NB4 (cell line): ENCODE measurements around the gene CISD1.

Experiments used
- DNase-seq: peaks from one replicate; pipeline ENCODE4 v3.0.0; 2010; ENCODE audit warnings: low read depth
- H3K4me3 ChIP-seq: one replicate; pipeline ENCODE4 v1.5.1; 2011; ENCODE audit warnings: mild to moderate bottlenecking, low read depth, low read length, moderate library complexity
- MYC ChIP-seq: IDR thresholded peaks from 2 replicates; pipeline ENCODE4 v1.6.1; 2011; ENCODE audit warnings: low read depth, low read length
- POLR2A ChIP-seq: IDR thresholded peaks from 2 replicates; pipeline ENCODE4 v1.6.1; 2011; ENCODE audit warnings: mild to moderate bottlenecking; ENCODE audit not compliant: insufficient read length; ENCODE audit errors: extremely low read depth
- TF ChIP-seq, protein P1 (sequence below): IDR thresholded peaks from one replicate; pipeline ENCODE4 v1.5.1; 2012; ENCODE audit warnings: low read depth, low read length
- TF ChIP-seq, protein P2 (sequence below): IDR thresholded peaks from 2 replicates; pipeline ENCODE4 v1.6.1; 2011; ENCODE audit warnings: low read depth, low read length

CISD1 gene

DNA sequence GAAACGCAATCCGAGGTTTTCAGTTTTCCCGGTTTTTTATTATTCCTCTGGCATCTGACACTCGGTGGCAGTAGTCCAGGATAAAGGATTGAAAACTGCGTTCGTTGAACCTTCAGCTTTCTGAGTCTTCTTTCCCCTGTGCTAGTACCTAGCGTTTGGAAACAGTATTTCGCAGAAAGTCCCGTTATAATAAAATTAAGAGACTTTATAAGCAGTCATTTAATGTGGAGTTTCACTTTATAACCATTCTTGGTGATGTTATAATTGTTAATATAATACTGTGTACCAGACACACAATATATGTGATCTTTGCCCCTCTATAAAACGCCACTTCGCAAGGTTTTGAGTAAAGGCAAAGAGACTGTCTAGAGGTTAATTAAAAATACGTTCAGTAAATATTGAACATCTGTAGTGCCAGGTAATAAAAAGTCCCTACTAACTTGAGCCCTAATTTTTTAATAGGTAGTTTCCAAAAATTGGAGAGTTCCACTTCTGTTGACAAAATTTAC is 874 bp downstream of the CISD1 start:
- peak overlapping the region; percentile 93 for H3K4me3 ChIP-seq
- DNase-seq, result no peak
- TF ChIP-seq MYC, result no peak
- TF ChIP-seq, protein P1, sequence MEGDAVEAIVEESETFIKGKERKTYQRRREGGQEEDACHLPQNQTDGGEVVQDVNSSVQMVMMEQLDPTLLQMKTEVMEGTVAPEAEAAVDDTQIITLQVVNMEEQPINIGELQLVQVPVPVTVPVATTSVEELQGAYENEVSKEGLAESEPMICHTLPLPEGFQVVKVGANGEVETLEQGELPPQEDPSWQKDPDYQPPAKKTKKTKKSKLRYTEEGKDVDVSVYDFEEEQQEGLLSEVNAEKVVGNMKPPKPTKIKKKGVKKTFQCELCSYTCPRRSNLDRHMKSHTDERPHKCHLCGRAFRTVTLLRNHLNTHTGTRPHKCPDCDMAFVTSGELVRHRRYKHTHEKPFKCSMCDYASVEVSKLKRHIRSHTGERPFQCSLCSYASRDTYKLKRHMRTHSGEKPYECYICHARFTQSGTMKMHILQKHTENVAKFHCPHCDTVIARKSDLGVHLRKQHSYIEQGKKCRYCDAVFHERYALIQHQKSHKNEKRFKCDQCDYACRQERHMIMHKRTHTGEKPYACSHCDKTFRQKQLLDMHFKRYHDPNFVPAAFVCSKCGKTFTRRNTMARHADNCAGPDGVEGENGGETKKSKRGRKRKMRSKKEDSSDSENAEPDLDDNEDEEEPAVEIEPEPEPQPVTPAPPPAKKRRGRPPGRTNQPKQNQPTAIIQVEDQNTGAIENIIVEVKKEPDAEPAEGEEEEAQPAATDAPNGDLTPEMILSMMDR, result no peak
- no peak for TF ChIP-seq POLR2A
- TF ChIP-seq, protein P2, sequence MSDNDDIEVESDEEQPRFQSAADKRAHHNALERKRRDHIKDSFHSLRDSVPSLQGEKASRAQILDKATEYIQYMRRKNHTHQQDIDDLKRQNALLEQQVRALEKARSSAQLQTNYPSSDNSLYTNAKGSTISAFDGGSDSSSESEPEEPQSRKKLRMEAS, result no peak

DNA sequence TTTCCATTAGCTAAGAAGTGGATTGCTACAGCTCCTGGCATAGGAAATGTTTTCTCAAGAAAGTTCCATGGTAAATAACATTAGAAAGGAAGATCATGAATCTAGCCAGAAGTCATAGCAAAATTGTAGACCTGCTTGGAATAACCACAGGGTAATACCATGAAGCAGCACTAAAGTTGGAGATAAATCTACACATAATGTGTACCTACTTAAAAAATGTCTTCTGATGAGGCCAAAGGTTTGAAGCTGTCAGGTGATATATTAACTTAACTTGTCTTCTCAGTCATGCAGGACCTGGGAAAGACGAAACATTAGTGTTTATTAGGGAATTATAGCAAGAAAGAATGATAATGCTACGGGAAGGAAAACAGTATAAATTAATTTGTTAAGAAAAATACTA is 6.3 kb downstream of the CISD1 start:
- TF ChIP-seq, protein P1, result no peak
- no peak for TF ChIP-seq MYC
- no peak for TF ChIP-seq POLR2A
- TF ChIP-seq, protein P2, result no peak
- DNase-seq, result no peak
- no peak overlapping the region for H3K4me3 ChIP-seq

DNA sequence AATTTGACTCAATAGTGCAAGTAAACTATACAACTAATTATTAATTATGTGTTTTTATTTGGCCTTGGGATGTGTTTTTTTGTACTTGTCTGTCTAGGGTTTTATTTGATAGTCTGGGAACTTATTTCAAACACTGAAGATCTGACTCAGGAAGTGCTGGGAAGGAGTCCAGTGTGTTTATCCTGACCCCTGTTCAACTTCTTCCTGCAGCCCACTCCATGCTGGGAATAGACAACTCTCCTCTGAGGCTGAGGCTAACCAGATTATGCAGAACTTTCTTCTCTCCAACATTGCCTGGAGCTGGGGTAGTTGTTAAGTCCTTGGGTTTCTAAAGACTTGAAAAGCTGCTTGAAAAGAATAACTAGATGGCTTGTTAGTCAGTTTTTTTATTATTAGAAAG is 6.9 kb downstream of the CISD1 start:
- H3K4me3 ChIP-seq, result no peak overlapping the region
- no peak for DNase-seq
- no peak for TF ChIP-seq POLR2A

DNA sequence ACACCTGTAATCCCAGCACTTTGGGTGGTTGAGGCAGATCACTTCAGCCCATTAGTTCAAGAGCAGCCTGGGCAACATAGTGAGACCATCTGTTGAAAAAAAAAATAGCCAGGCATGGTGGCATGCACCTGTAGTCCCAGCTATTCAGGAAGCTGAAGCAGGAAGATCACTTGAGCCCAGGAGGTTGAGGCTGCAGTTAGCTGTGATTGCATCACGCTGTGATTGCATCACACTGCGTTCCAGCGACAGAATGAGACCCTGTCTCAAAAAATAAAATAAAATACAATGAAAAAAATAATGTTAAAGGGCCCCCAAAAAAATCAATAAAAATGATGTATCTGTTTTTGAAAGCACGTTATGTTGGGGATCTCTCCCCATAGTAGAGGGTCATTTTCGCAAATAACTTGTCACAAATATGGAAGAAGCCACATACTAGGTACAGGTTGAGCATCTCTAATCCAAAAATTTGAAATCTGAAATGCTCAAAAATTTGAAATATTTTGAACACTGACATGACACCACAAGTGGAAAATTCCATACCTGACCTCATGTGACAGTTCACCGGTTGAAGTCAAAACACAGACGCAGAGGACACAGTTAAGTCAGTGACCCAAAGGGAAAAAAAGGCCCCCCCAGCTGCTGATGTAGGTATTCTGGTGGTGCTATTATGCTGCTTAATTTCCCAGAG is 9.5 kb downstream of the CISD1 start:
- DNase-seq, result peak; percentile 72
- TF ChIP-seq, protein P1, result no peak
- TF ChIP-seq MYC, result no peak
- no peak for TF ChIP-seq POLR2A
- TF ChIP-seq, protein P2, result 0 out of 2 replicates have a peak, but pooled peaks have one; percentile 40
- H3K4me3 ChIP-seq, result no peak overlapping the region

DNA sequence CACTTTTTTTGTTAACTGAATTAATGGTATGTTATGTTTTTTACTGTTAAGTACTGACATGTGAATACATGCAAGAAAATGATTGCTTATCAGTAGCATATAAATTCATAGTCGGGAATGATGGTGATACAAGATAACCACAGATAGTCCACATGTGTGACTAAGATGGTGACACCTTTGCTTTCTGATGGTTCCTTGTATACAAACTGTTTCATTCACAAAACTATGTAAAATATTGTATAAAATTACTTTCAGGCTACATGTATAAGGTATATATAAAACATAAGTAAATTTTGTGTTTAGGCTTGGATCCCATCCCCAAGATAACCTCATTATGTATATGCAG is 10.0 kb downstream of the CISD1 start:
- H3K4me3 ChIP-seq, result no peak overlapping the region
- TF ChIP-seq, protein P2, result no peak
- TF ChIP-seq MYC (no peak), POLR2A (no peak)
- TF ChIP-seq, protein P1, result no peak
- DNase-seq, result no peak

DNA sequence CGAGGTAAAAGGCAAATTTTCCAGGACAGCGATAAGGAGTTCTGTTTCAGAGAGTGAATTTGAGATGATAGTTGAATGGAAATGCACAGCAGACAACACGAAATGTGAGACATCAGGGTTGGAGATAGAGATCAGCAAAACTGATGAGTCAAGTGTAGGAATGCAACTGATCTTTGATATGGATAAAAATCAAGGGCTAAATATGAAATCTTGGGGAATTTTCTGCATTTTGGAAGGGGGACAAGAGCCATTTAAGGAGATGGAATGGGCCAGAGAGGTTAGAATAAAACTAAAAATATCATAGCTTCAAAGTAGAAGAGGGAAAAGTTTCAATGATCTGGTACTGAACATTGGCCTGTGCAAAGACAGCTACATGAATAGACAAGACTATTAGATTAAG is 11.5 kb downstream of the CISD1 start:
- no peak overlapping the region for H3K4me3 ChIP-seq
- TF ChIP-seq MYC (no peak), POLR2A (no peak)
- TF ChIP-seq, protein P1, result no peak
- TF ChIP-seq, protein P2, result no peak
- DNase-seq, result no peak
